A549 (cell line): Measurements from ENCODE around the gene LAMTOR2. TPM values are rescaled to one million over a fixed set of nuclear protein-coding genes. Genes with fewer than 3 reads are reported as not detected.
"Not testable (repeated sequence)": the region's sequence is repeated elsewhere in the genome, so short reads cannot be mapped to it uniquely, and the experiment has no call there.

Experiments used
- ATAC-seq, 2 experiments: fragments of 200-7000 bp in 1 of 2; fragments of >200 bp in 1 of 2; cut with Nextera tagmentation in 1 of 2; cut with Tn5 transposase in 1 of 2; 3 replicates each; pipeline versions ENCODE4 v1.8.0 to v1.9.1; 2018 to 2020; ENCODE audit warnings: mild to moderate bottlenecking in 1 of 2, moderate library complexity in 1 of 2
- CTCF ChIA-PET: fragments of 300-600 bp; sonication (Branson Sonifier 250); formaldehyde crosslinking; extraction: SDS; loops from one replicate; lab custom pipeline; 2021; ENCODE audit warnings: antibody characterized with exemption, inconsistent platforms; lab: Yijun Ruan, JAX
- POLR2A ChIA-PET: fragments of 350-600 bp; formaldehyde crosslinking; extraction: SDS; loops from one replicate; lab custom pipeline; 2021; ENCODE audit warnings: antibody characterized with exemption, inconsistent platforms; lab: Yijun Ruan, JAX
- DNase-seq, 2 experiments: peaks; one replicate each; pipeline versions ENCODE4 v3.0.0 to v3.0.0-alpha.2; 2011 to 2016; ENCODE audit warnings: low read depth in 1 of 2, low spot score in 1 of 2
- FAIRE-seq: peaks from 2 replicates; lab custom pipeline; 2011; peaks lifted over from hg19 to GRCh38; lab: Jason Lieb, UNC
- H3K27ac ChIP-seq, 2 experiments: fragments of >200 bp; sonication (Bioruptor Twin); formaldehyde crosslinking; 3 replicates each; pipeline ENCODE4 v1.5.1; 2016 to 2017
- H3K4me1 ChIP-seq: fragments of >200 bp; sonication (Bioruptor Twin); formaldehyde crosslinking; 3 replicates; pipeline ENCODE4 v1.6.1; 2016
- H3K4me2 ChIP-seq: fragments of >200 bp; sonication (Bioruptor Twin); formaldehyde crosslinking; 3 replicates; pipeline ENCODE4 v1.6.1; 2016
- H3K4me3 ChIP-seq: fragments of >200 bp; sonication (Bioruptor Twin); formaldehyde crosslinking; 3 replicates; pipeline ENCODE4 v1.5.1; 2016
- H3K9me3 ChIP-seq: fragments of >200 bp; sonication (Bioruptor Twin); formaldehyde crosslinking; 3 replicates; pipeline ENCODE4 v1.6.1; 2016
- CBX2 ChIP-seq: fragments of 200-600 bp; sonication (generic); IDR thresholded peaks from 2 replicates; pipeline ENCODE4 v1.6.1; 2016; ENCODE audit warnings: low read depth, mild to moderate bottlenecking, borderline replicate concordance
- CBX8 ChIP-seq: fragments of 200-600 bp; sonication (generic); IDR thresholded peaks from 2 replicates; pipeline ENCODE4 v1.6.1; 2016
- EHF ChIP-seq: fragments of 250-450 bp; sonication (Bioruptor Pico); IDR thresholded peaks from 2 replicates; pipeline ENCODE4 v1.5.0; 2020; ENCODE audit warnings: mild to moderate bottlenecking
- ESRRA ChIP-seq: fragments of 150-350 bp; IDR thresholded peaks from 2 replicates; pipeline ENCODE4 v1.6.1; 2014; ENCODE audit warnings: mild to moderate bottlenecking, low read length, borderline replicate concordance
- FOSB ChIP-seq: fragments of 250-450 bp; sonication (Bioruptor Pico); IDR thresholded peaks from 2 replicates; pipeline ENCODE4 v1.5.0; 2020; ENCODE audit warnings: mild to moderate bottlenecking, moderate library complexity
- HOXB5 ChIP-seq: fragments of 250-450 bp; sonication (Bioruptor Pico); IDR thresholded peaks from 2 replicates; pipeline ENCODE4 v1.5.0; 2020; ENCODE audit warnings: mild to moderate bottlenecking, moderate library complexity
- MAFK ChIP-seq: fragments of 450-650 bp; IDR thresholded peaks from 2 replicates; pipeline ENCODE4 v1.6.1; 2014; ENCODE audit not compliant: partially characterized antibody
- NPAS2 ChIP-seq: fragments of 250-450 bp; sonication (Bioruptor Pico); IDR thresholded peaks from 2 replicates; pipeline ENCODE4 v1.8.0; 2022; ENCODE audit warnings: mild to moderate bottlenecking, moderate library complexity, borderline replicate concordance
- PHF8 ChIP-seq: fragments of 200-600 bp; sonication (generic); IDR thresholded peaks from 2 replicates; pipeline ENCODE4 v1.6.1; 2016; ENCODE audit warnings: low read depth, mild to moderate bottlenecking, antibody characterized with exemption, moderate library complexity, borderline replicate concordance
- POLR2A ChIP-seq: IDR thresholded peaks from 2 replicates; pipeline ENCODE4 v1.6.1; 2012; ENCODE audit warnings: mild to moderate bottlenecking, low read length
- RCOR1 ChIP-seq: fragments of 150-350 bp; IDR thresholded peaks from 2 replicates; pipeline ENCODE4 v1.6.1; 2014; ENCODE audit warnings: antibody characterized with exemption, low read length, low read depth
- TP53 ChIP-seq: fragments of 250-450 bp; sonication (Bioruptor Pico); IDR thresholded peaks from 2 replicates; pipeline ENCODE4 v1.5.0; 2021; ENCODE audit warnings: mild to moderate bottlenecking, moderate library complexity
- ZFP36 ChIP-seq: fragments of 450-650 bp; IDR thresholded peaks from 2 replicates; pipeline ENCODE4 v1.6.1; 2014; ENCODE audit warnings: borderline replicate concordance; ENCODE audit not compliant: partially characterized antibody
- ZSCAN20 ChIP-seq: fragments of 250-450 bp; sonication (Bioruptor Pico); IDR thresholded peaks from 2 replicates; pipeline ENCODE4 v1.8.0; 2022; ENCODE audit warnings: mild to moderate bottlenecking, moderate library complexity
- WGBS: methylation state at CpG from one replicate; pipeline ENCODE4 v1.1.6; 2017; ENCODE audit errors: missing lambda C conversion rate; 5-methylcytosine and 5-hydroxymethylcytosine counted together
- polyA plus RNA-seq, 4 experiments: library from polyadenylated mRNA; depleted of rRNA in 3 of 4; stranded (reverse); fragments of >200 nt; fragmentation: RNase III in 1 of 4; extraction: RNeasy Plus Mini Kit Qiagen cat#74134 plus additional on column Dnase treatment in 1 of 4; gene quantifications; 2 replicates in 3 of 4; 3 replicates in 1 of 4; pipeline ENCODE4 v1.2.3, GENCODE V29; 2011 to 2017
- TF ChIP-seq, protein P1 (sequence below): fragments of 250-450 bp; sonication (Bioruptor Pico); IDR thresholded peaks from 2 replicates; pipeline ENCODE4 v1.5.0; 2020; ENCODE audit warnings: low read depth, mild to moderate bottlenecking, moderate library complexity
- TF ChIP-seq, protein P2 (sequence below): fragments of 250-450 bp; sonication (Bioruptor Pico); IDR thresholded peaks from 2 replicates; pipeline ENCODE4 v1.5.0; 2021; ENCODE audit warnings: mild to moderate bottlenecking, moderate library complexity, borderline replicate concordance
- TF ChIP-seq, protein P3 (sequence below): fragments of 150-350 bp; IDR thresholded peaks from 2 replicates; pipeline ENCODE4 v1.6.1; 2014; ENCODE audit warnings: low read depth, mild to moderate bottlenecking, low read length
- TF ChIP-seq, protein P4 (sequence below): IDR thresholded peaks from 2 replicates; pipeline ENCODE4 v1.6.1; 2012

LAMTOR2 gene
- polyA plus RNA-seq, 2 of the 4 experiments (the other 2 are of a cell fraction): 63.0 to 171 TPM

DNA sequence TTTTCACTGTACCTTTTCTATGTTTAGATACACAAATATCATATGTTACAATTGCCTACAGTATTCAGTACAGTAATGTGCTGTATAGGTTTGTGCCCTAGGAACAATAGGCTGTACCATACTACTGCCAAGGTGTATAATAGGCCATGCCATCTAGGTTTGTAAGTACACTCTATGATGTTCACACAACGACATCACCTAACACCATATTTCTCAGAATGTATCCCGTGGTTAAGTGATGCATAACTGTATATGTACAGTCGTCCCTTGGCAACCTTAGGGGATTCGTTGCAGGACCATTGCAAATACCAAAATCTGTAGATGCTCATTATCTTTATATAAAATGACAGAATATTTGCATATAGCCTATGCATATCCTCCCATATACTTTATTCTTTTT, 28.0 kb upstream of the LAMTOR2 start:
- ATAC-seq (peak in 1 of 2 experiments; percentile 11; a peak in 1 of 6 replicates), FAIRE-seq (no peak), DNase-seq (no peak)
- peaks cover 4% of the 10 kb centered on the region; the same call in 2 of the 3 replicates for H3K4me1 ChIP-seq
- H3K9me3 ChIP-seq: no peaks in the 10 kb centered on the region
- no peak overlapping the region for H3K4me2 ChIP-seq
- no peak overlapping the region for H3K27ac ChIP-seq
- POLR2A ChIA-PET: no interaction called here
- CTCF ChIA-PET: interaction anchor here (0.5 to 4.8 kb wide), 5 partner anchors 11 to 40 kb away, joined by 3 to 20 read pairs (median 12); partner anchors contain the start of genes LAMTOR2 and UBQLN4
- H3K4me3 ChIP-seq: no peak overlapping the region
- WGBS: 81% methylated on average over 4 of the region's 4 CpGs
- TF ChIP-seq HOXB5 (no peak), ZSCAN20 (CRISPR knock-in tag) (no peak)
- TF ChIP-seq, protein P1, sequence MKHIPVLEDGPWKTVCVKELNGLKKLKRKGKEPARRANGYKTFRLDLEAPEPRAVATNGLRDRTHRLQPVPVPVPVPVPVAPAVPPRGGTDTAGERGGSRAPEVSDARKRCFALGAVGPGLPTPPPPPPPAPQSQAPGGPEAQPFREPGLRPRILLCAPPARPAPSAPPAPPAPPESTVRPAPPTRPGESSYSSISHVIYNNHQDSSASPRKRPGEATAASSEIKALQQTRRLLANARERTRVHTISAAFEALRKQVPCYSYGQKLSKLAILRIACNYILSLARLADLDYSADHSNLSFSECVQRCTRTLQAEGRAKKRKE: no peak
- TF ChIP-seq, protein P2, sequence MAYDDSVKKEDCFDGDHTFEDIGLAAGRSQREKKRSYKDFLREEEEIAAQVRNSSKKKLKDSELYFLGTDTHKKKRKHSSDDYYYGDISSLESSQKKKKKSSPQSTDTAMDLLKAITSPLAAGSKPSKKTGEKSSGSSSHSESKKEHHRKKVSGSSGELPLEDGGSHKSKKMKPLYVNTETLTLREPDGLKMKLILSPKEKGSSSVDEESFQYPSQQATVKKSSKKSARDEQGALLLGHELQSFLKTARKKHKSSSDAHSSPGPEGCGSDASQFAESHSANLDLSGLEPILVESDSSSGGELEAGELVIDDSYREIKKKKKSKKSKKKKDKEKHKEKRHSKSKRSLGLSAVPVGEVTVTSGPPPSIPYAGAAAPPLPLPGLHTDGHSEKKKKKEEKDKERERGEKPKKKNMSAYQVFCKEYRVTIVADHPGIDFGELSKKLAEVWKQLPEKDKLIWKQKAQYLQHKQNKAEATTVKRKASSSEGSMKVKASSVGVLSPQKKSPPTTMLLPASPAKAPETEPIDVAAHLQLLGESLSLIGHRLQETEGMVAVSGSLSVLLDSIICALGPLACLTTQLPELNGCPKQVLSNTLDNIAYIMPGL (CRISPR knock-in tag): no peak
- TF ChIP-seq, all 56 proteins: peak for 0

DNA sequence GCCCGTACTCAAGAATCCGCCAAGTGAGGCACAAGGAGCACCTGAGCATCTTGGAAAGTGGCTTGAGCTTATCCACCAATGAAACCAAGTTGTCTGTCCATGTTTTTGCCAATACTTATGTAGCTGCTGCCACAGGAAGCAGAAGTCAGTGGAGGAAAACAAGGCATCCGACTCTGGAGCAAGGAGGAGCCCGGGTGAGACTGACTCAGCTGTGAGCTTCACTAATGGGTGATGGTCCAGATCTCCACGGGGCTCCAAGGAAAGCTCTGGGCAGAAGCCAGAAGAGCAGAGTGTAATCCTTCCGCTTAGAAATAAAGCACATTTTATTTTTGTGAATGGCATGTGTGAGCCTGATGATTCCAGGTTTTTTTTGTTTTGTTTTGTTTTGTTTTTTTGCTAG, 21.6 kb upstream of the LAMTOR2 start:
- Histone ChIP-seq H3K9me3 (no peaks in the 10 kb centered on the region), H3K4me3 (no peak overlapping the region), H3K4me1 (no peaks in the 10 kb centered on the region), H3K4me2 (no peak overlapping the region), H3K27ac (no peak overlapping the region)
- TF ChIP-seq ZFP36: no peak
- no peak for TF ChIP-seq FOSB
- TF ChIP-seq NPAS2 (CRISPR knock-in tag): no peak
- no peak for TF ChIP-seq CBX2
- TF ChIP-seq POLR2A: no peak
- no peak for TF ChIP-seq ESRRA
- TF ChIP-seq, protein P1: no peak
- TF ChIP-seq CBX8: no peak
- TF ChIP-seq, protein P3, sequence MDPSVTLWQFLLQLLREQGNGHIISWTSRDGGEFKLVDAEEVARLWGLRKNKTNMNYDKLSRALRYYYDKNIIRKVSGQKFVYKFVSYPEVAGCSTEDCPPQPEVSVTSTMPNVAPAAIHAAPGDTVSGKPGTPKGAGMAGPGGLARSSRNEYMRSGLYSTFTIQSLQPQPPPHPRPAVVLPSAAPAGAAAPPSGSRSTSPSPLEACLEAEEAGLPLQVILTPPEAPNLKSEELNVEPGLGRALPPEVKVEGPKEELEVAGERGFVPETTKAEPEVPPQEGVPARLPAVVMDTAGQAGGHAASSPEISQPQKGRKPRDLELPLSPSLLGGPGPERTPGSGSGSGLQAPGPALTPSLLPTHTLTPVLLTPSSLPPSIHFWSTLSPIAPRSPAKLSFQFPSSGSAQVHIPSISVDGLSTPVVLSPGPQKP: no peak
- no peak for FAIRE-seq
- ATAC-seq: no peak; a peak in 2 of 6 replicates
- ChIA-PET CTCF (interaction anchor here (0.9 to 2.2 kb wide), 5 partner anchors 18 to 86 kb away, joined by 3 to 9 read pairs (median 5); partner anchors contain the start of genes LAMTOR2 and UBQLN4), POLR2A (no interaction called here)
- WGBS: 65% methylated on average over 6 of the region's 6 CpGs
- no peak for DNase-seq

DNA sequence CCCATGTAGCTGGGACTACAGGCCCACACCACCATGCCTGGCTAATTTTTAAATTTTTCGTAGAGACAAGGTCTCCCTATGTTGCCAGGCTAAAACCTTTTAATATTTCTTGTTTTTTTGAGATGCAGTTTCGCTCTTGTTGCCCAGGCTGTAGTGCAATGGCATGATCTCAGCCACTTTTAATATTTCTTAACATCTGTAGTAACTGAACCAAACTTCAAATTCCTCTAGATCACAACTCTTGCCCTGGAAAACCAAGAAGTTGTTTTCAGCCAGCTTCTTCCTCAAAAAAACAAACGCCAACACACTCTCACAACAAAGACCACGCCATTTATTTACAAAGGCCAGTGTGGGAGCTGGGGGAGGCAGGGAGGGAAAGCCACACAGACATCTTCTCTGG, 19.6 kb upstream of the LAMTOR2 start:
- ATAC-seq, CTCF ChIA-PET, FAIRE-seq, DNase-seq, H3K27ac ChIP-seq, H3K4me3 ChIP-seq, H3K4me2 ChIP-seq, POLR2A ChIA-PET, H3K9me3 ChIP-seq, H3K4me1 ChIP-seq: not testable (repeated sequence)
- 92% methylated on average over 4 of the region's 4 CpGs for WGBS

DNA sequence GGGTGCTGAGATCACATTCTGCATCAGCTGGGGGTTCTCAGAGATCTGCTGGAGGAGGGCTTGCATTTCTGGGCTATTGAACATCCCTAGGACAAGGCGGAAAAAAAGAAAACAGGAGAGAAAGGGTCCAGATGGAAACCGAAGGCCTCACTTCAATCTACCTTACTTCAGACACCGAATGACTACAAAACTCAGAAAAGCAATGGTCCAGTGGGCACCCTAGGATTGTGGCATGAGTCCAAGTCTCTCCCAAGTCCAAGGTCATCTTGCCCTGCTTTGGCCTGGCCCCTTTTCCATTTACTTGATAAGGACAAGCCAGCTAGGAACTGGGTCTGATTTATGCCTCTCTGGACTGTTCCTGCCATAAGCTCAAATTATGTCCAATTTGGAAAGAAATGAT, 11.8 kb upstream of the LAMTOR2 start:
- WGBS: 82% methylated on average over 3 of the region's 3 CpGs
- H3K4me2 ChIP-seq: no peak overlapping the region
- FAIRE-seq (no peak), DNase-seq (no peak), ATAC-seq (no peak)
- H3K27ac ChIP-seq: no peak overlapping the region
- H3K4me3 ChIP-seq: no peak overlapping the region
- TF ChIP-seq RCOR1 (no peak), EHF (CRISPR knock-in tag) (no peak), TP53 (CRISPR knock-in tag) (no peak), PHF8 (no peak), MAFK (no peak), CBX8 (no peak)
- TF ChIP-seq, protein P4, sequence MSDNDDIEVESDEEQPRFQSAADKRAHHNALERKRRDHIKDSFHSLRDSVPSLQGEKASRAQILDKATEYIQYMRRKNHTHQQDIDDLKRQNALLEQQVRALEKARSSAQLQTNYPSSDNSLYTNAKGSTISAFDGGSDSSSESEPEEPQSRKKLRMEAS: no peak
- TF ChIP-seq, protein P1: no peak
- H3K9me3 ChIP-seq: no peaks in the 10 kb centered on the region
- ChIA-PET POLR2A (no interaction called here), CTCF (interaction anchor here (0.6 to 3.9 kb wide), 6 partner anchors 8 to 104 kb away, joined by 3 to 20 read pairs (median 6); partner anchors contain the start of gene UBQLN4)
- peaks cover 16% of the 10 kb centered on the region for H3K4me1 ChIP-seq
